HG02623 (cell line): Measurements from ENCODE around the gene ALDH1L1.

Experiments used
- ATAC-seq: cut with Tn5 transposase; IDR thresholded peaks from one replicate; pipeline ENCODE4 v1.9.1; 2021; ENCODE audit warnings: moderate library complexity; ENCODE audit not compliant: unreplicated experiment

The ALDH1L1 gene

GRCh38 chr3:126197343-126197742, 17.0 kb upstream of the ALDH1L1 start:
- ATAC-seq: no peak

GRCh38 chr3:126194713-126195305, 14.4 kb upstream of the ALDH1L1 start:
- no peak for ATAC-seq

- no peak for ATAC-seq
Observed at GRCh38 chr3:126191246-126191645, 10.9 kb upstream of the ALDH1L1 start.

- no peak for ATAC-seq
Observed at GRCh38 chr3:126187920-126188319, 7.5 kb upstream of the ALDH1L1 start.

GRCh38 chr3:126186749-126187148, 6.4 kb upstream of the ALDH1L1 start:
- ATAC-seq: no peak

- no peak for ATAC-seq
Observed at GRCh38 chr3:126186271-126186670, 5.9 kb upstream of the ALDH1L1 start.

- no peak for ATAC-seq
Observed at GRCh38 chr3:126184465-126185000, 4.1 kb upstream of the ALDH1L1 start.

- no peak for ATAC-seq
Observed at GRCh38 chr3:126181398-126181725, 976 bp upstream of the ALDH1L1 start.

GRCh38 chr3:126179825-126180476, 435 bp downstream of the ALDH1L1 start:
- no peak for ATAC-seq

GRCh38 chr3:126170073-126170777, 10.2 kb downstream of the ALDH1L1 start:
- no peak for ATAC-seq

GRCh38 chr3:126167566-126167965, 12.8 kb downstream of the ALDH1L1 start:
- ATAC-seq: no peak

- ATAC-seq: no peak
Observed at GRCh38 chr3:126166009-126166408, 14.4 kb downstream of the ALDH1L1 start.

- ATAC-seq: no peak
Observed at GRCh38 chr3:126161309-126161708, 19.1 kb downstream of the ALDH1L1 start.

GRCh38 chr3:126160243-126161210, 19.9 kb downstream of the ALDH1L1 start:
- no peak for ATAC-seq

- no peak for ATAC-seq
Observed at GRCh38 chr3:126159476-126159875, 20.9 kb downstream of the ALDH1L1 start.

- ATAC-seq: no peak
Observed at GRCh38 chr3:126158912-126159454, 21.4 kb downstream of the ALDH1L1 start.

GRCh38 chr3:126158016-126158911, 22.1 kb downstream of the ALDH1L1 start:
- no peak for ATAC-seq

- ATAC-seq: no peak
Observed at GRCh38 chr3:126157083-126157768, 23.2 kb downstream of the ALDH1L1 start.

GRCh38 chr3:126156468-126156867, 23.9 kb downstream of the ALDH1L1 start:
- ATAC-seq: no peak
